GM18517 (cell line): ENCODE results near the gene SETDB1.
A peak's percentile ranks its signal among the peaks of the same experiment; 100 is the strongest.

Source experiments
- ATAC-seq: cut with Tn5 transposase; IDR thresholded peaks from one replicate; pipeline ENCODE4 v1.9.1; 2021; ENCODE audit warnings: mild to moderate bottlenecking, moderate library complexity; ENCODE audit not compliant: unreplicated experiment

The SETDB1 gene

GRCh38 chr1:150974580-150975478 lies 48.7 kb downstream of the SETDB1 start, which contains the start of gene CERS2:
CERS2 (minus strand) TSS chr1:150974835; CDS start chr1:150969090, 5,745 bp downstream.
- ATAC-seq, result peak; percentile 41

- ATAC-seq, result no peak
Observed at GRCh38 chr1:150976401-150976821, 50.2 kb downstream of the SETDB1 start.

GRCh38 chr1:150976879-150977694 lies 50.9 kb downstream of the SETDB1 start:
- no peak for ATAC-seq

- ATAC-seq, result peak; percentile 57
Observed at GRCh38 chr1:150979092-150980056, 53.2 kb downstream of the SETDB1 start.

GRCh38 chr1:150981177-150981804 lies 55.1 kb downstream of the SETDB1 start:
- no peak for ATAC-seq

- no peak for ATAC-seq
Observed at GRCh38 chr1:150981805-150982712, 55.9 kb downstream of the SETDB1 start, which contains the start of gene ANXA9. ANXA9 (plus strand) TSS chr1:150982292; CDS start chr1:150983106, 814 bp downstream.

- no peak for ATAC-seq
Observed at GRCh38 chr1:150985179-150985825, 59.1 kb downstream of the SETDB1 start.

- no peak for ATAC-seq
Observed at GRCh38 chr1:150987924-150988323, 61.8 kb downstream of the SETDB1 start.

GRCh38 chr1:150992626-150993025 lies 66.5 kb downstream of the SETDB1 start:
- ATAC-seq, result no peak

GRCh38 chr1:150994248-150994647 lies 68.1 kb downstream of the SETDB1 start:
- ATAC-seq, result no peak

- no peak for ATAC-seq
Observed at GRCh38 chr1:150995460-150995859, 69.3 kb downstream of the SETDB1 start.

GRCh38 chr1:150995896-150996295 lies 69.7 kb downstream of the SETDB1 start:
- no peak for ATAC-seq

- no peak for ATAC-seq
Observed at GRCh38 chr1:150997126-150997872, 71.1 kb downstream of the SETDB1 start.

- ATAC-seq, result no peak
Observed at GRCh38 chr1:150997949-150998348, 71.8 kb downstream of the SETDB1 start.

- no peak for ATAC-seq
Observed at GRCh38 chr1:150999051-150999674, 73.0 kb downstream of the SETDB1 start.

GRCh38 chr1:150999926-151000325 lies 73.8 kb downstream of the SETDB1 start:
- ATAC-seq, result no peak

- ATAC-seq, result no peak
Observed at GRCh38 chr1:151000408-151000807, 74.2 kb downstream of the SETDB1 start.
